Measurements from ENCODE around the gene SPNS1.
"Not testable (repeated sequence)": the region's sequence is repeated elsewhere in the genome, so short reads cannot be mapped to it uniquely, and the experiment has no call there.

The SPNS1 gene

DNA sequence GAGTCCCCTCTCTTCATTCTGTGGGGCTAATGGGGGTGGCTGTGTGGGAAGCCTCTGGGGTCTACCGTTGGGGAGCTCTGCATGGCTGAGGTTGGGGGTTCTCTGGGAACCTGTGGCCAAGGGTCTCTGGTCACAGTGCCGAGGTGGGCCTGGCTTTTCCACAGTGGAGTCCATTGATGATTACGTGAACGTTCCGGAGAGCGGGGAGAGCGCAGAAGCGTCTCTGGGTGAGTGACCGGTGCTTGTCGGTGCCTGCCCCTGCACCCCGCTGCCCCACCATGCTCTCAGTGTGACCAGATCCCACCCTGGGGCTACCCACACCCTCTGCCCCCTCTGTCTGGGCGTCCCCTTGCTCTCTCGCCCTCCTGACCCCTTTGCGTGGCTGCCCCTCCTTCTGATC, 14.8 kb downstream of the SPNS1 start:
- FAIRE-seq = no peak
- TF ChIP-seq POLR2A (IDR thresholded peaks at IDR 0.05; ENCODE audit: low read depth, low read length) = no peak

DNA sequence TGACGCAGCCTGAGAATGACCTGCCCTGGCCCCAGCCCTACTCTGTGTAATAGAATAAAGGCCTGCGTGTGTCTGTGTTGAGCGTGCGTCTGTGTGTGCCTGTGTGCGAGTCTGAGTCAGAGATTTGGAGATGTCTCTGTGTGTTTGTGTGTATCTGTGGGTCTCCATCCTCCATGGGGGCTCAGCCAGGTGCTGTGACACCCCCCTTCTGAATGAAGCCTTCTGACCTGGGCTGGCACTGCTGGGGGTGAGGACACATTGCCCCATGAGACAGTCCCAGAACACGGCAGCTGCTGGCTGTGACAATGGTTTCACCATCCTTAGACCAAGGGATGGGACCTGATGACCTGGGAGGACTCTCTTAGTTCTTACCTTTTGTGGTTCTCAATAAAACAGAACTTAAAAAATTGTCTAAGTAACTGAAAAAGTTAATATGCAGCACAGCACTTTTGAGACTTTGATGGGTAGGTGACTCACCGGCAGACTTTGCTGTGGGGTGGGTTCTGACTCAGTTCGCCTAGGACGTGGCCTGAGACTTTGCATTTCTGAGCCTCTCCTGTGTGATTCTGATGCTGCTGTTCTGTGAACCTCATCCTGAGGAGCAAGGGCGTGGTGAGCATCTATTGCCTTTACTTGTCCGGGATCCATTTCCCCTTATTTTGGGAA, 15.9 kb downstream of the SPNS1 start:
- DNase-seq (ENCODE audit: insufficient read length, low spot score) (no peak), FAIRE-seq (no peak)
- no peak for TF ChIP-seq POLR2A (IDR thresholded peaks at IDR 0.05; ENCODE audit: low read depth, low read length)

More for the DNA sequence above, 14.8 kb downstream of the SPNS1 start:
- DNase-seq (ENCODE audit: insufficient read length, low spot score) = no peak

DNA sequence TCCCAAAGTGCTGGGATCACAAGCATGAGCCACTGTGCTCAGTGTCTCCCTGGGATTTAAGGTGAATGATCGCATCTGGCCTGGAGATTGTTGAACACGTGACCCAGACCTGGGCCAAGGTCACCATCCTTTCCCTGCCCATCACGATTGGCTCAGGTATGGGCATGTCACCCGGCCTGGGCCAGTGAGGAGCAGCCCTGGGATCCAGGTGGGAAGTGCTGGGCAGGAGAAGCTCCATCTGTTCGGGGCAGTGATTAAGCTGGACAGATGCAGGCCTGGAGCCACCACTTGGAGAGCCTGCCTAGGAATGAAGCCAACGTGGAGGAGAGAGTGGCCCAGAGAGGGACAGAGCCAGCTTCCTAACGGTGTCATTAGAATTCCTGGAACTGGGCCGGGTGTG, 17.1 kb downstream of the SPNS1 start:
- DNase-seq (ENCODE audit: insufficient read length, low spot score) (no peak), FAIRE-seq (no peak)
- no peak for TF ChIP-seq POLR2A (IDR thresholded peaks at IDR 0.05; ENCODE audit: low read depth, low read length)

DNA sequence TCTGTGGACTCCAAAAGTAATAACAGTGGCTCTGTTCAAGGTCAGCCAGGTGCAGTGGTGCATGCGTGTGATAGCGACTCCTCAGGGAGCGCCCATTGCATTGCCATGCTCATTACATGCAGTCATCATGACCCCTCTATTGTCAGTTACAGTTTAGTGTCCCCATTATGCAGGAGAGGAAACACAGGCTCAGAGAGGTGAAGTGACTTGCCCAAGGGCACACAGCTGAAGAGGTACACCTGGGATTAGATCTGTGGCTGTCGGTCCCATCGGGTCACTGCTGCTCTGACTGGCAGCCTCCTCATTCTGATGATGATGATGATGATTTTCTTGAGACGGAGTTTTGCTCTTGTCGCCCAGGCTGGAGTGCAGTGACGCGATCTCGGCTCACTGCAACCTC, 17.9 kb downstream of the SPNS1 start:
- TF ChIP-seq POLR2A (IDR thresholded peaks at IDR 0.05; ENCODE audit: low read depth, low read length) = no peak
- DNase-seq (ENCODE audit: insufficient read length, low spot score) (no peak), FAIRE-seq (no peak)

DNA sequence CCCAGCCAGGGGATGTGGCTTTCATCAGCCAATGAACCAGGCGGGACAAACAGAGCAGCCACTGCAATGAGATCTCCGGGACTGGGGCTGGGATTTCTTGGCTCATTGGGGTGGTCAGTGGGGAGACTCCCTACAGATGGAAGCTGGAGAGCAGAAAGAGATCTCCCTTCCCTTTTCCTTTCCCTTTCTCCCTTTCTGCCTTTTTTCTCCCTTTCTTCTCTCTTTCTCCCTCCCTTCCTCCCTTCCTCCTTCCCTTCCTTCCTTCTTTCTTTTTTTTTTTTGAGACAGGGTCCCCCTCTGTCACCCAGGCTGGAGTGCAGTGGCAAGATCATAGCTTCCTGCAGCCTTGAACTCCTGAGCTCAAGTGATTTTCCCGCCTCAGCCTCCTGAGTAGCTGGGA, 24.3 kb downstream of the SPNS1 start:
- DNase-seq (ENCODE audit: insufficient read length, low spot score) (no peak), FAIRE-seq (no peak)
- TF ChIP-seq POLR2A (IDR thresholded peaks at IDR 0.05; ENCODE audit: low read depth, low read length) = no peak

DNA sequence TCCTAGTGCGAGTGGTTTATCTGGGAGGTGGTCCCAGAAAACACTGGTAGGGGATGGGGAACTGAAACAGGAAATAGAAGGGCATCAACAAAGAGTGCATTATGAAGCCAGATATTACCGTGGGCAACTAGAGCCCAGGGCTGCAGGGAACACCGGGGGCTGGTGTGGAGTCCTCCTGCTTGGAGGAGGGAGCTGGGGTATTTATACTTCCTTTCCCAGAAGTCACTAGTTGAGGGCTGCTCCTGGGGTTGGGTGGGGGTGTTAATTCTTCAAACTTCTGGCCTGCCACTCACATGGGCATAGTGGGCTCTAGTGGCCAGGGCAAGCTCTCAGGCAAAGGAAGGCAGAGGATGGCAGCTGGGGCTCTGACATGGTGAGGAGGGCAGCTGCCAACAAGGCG, 25.0 kb downstream of the SPNS1 start:
- no peak for TF ChIP-seq POLR2A (IDR thresholded peaks at IDR 0.05; ENCODE audit: low read depth, low read length)
- FAIRE-seq = no peak
- no peak for DNase-seq (ENCODE audit: insufficient read length, low spot score)

DNA sequence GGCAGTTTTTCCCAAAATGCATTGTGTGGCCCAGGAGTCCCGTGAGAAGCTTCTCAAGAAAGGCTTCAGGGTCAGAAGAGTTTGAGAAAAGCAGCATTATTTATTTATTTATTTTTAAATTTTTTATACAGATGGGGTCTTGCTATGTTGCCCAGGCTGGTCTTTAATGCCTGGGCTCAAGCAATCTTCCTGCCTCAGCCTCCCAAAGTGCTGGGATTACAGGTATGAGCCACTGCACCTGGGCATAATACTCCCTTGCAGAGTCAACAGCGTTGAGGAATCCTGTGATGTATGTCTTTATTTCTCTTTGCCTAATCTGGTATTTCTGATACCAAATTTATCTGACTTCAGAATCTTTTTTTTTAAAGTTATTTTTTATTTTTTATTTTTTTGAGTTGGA, 25.4 kb downstream of the SPNS1 start:
- FAIRE-seq (no peak), DNase-seq (ENCODE audit: insufficient read length, low spot score) (no peak)
- TF ChIP-seq POLR2A (IDR thresholded peaks at IDR 0.05; ENCODE audit: low read depth, low read length) = no peak

DNA sequence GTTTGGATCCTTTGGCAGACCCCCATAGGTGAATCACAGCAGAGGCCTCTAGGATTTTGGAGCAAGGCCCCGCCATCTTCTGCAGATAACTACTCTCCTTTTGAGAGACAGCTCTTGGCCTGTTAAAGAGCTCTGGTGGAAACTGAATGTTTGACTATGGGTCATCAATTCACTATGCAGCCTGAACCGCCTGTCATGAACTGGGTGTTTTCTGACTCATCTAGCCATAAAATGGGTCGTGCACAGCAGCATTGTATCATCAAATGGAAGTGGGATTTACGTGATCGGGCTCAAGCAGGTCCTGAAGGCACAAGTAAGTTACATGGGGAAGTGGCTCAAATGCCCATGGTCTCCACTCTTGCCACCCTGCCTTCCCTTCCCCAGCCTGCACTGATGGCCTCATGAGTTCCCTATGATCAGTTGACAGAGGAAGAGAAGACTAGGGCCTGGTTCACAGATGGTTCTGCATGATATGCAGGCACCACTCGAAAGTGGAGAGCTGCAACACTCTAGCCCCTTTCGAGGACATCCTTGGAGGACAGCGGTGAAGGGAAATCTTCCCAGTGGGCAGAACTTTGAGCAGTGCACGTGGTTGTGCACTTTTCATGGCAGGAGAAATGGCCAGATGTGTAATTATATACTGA, 30.0 kb downstream of the SPNS1 start:
- not testable (repeated sequence) for FAIRE-seq; DNase-seq (ENCODE audit: insufficient read length, low spot score)

DNA sequence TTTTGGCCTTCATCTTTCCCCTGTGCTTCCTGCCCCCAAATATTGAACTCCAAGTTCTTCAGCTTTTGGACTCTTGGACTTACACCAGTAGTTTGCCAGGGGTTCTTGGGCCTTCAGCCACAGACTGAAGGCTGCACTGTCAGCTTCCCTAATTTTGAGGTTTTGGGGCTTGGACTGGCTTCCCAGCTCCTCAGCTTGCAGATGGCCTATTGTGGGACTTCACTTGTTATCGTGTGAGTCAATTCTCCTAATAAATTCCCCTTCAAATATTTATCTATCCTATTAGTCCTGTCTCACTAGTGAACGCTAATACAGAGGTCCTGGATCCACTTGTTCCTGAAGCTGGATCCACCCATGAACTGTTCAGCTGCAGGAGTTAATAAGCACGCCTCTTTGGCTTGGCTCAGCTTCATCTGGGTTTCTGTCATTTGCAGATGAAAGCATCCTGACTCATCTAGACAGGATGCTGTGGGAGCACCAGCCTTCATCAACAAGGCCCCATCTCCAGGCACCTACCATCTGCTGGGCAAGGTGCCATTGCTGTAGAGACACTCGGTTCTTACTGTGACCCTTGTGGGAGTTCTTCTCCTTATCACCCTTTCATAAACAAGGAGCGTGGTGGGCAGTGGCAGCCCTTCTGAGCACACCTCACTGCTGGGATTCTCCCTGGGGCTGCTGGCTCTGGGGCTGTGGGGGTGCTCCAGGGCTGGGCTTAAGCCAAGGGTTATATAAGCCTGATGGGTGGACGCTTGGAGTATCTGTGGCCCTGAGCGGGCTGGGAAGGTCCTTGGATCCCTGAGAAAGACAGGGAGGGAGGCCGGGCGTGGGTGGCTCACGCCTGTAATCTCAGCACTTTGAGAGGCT, 33.4 kb downstream of the SPNS1 start:
- DNase-seq (ENCODE audit: insufficient read length, low spot score) = peak; percentile 56
- peak; percentile 33 for FAIRE-seq
- no peak for TF ChIP-seq POLR2A (IDR thresholded peaks at IDR 0.05; ENCODE audit: low read depth, low read length)

DNA sequence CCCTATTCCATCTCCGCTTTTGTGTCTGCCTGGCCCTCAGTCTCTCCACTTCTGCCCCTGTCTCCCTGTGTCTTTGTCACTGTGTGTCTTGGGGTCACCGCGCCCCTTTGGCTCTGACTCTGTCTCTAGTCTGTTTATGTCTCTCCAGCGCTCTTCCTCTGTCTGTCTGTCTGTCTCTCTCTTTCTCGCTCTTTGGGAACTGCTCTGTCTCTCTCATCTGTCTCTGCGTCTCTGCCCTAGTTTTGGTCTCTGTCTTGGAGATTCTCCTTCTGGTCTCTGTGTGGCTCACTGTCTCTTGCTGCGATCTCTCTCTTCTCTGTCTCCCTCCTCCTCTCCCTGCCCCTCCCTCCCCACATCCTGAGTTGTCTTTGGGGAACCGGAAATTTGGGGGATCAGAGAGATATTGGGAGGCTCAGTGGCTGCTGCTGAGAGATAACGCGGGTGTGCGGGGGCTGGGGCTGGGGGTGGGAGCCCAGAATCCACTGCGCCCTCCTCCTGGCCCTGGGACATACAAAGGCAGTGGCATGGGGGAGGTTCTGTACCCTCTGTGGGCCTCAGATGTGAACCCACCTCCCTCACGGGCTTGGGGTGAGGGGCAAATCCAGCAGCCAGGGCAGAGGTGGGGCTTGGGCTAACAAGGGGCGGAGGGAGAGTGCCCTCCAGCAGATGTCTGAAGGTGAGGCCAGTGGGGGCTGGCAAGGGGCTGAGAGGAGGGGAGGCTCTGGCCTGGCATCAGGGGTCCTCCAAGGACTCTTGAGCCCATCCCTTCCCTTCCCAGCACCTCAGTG, 34.7 kb downstream of the SPNS1 start:
- no peak for FAIRE-seq
- TF ChIP-seq POLR2A (IDR thresholded peaks at IDR 0.05; ENCODE audit: low read depth, low read length) = no peak
- no peak for DNase-seq (ENCODE audit: insufficient read length, low spot score)

DNA sequence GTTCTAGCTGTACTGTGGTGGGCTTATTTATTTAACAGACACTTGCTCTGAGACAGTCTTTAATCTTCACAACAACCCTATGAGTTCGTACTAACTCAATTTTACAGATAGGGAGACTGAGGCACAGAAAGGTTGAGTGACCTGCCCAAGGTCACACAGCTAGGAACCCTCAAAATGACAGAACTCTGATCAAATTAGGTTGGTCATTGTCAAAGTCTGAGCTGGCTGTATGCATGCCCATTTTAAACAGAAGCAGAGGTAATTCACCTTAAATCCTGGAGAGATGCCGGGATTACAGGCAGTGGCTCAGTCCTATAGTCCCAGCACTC, 35.2 kb downstream of the SPNS1 start:
- no peak for TF ChIP-seq POLR2A (IDR thresholded peaks at IDR 0.05; ENCODE audit: low read depth, low read length)
- no peak for FAIRE-seq
- DNase-seq (ENCODE audit: insufficient read length, low spot score) = no peak

DNA sequence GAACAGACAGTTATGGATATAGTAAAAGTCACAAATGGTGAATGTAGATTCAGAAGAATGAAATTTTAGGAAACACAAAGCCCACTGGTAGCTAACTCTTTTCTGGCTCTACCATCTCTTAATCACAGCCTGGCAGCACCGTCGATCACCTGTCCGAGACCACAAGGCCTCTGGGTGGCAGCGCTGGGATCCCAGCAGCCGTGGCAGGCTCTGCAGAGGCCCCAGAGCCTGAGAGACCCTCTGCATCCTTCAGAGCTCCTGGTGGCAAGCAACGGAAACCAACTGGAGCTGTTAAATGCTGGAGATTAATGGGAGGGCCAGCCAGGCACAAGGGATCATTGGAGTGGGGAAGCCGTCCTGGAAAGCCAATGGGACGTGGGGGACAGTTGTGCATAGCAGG, 36.5 kb downstream of the SPNS1 start:
- FAIRE-seq = no peak
- TF ChIP-seq POLR2A (IDR thresholded peaks at IDR 0.05; ENCODE audit: low read depth, low read length) = no peak
- DNase-seq (ENCODE audit: insufficient read length, low spot score) = no peak

DNA sequence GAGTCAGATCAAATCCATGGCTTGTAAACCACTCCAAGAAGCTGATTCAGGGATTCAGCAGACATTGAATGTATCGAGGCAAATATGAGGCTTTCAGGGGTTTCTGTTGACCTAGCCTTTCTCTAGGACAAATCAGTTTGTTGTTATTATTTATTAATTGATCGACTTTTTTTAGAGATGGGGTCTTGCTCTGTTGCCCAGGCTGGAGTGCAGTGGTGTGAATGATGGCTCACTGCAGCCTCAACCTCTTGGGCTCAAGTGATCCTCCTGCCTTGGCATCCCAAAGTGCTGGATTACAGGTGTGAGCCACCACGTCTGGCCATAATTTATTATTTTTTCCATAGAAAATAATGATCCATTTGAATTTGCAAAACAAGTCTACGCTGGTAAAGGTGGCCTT, 37.3 kb downstream of the SPNS1 start:
- DNase-seq (ENCODE audit: insufficient read length, low spot score) = no peak
- TF ChIP-seq POLR2A (IDR thresholded peaks at IDR 0.05; ENCODE audit: low read depth, low read length) = no peak

More for the DNA sequence above, 37.3 kb downstream of the SPNS1 start:
- FAIRE-seq = no peak

All from H54 (cell line).